SW480 (cell line): Measurements from ENCODE around the gene RBM24.
A peak's percentile ranks its signal among the peaks of the same experiment; 100 is the strongest.
"Not testable (repeated sequence)": the region's sequence is repeated elsewhere in the genome, so short reads cannot be mapped to it uniquely, and the experiment has no call there.

Experiments
- DNase-seq: peaks from one replicate; pipeline ENCODE4 v3.0.0-alpha.2; 2016; ENCODE audit warnings: low spot score

RBM24 gene

DNA sequence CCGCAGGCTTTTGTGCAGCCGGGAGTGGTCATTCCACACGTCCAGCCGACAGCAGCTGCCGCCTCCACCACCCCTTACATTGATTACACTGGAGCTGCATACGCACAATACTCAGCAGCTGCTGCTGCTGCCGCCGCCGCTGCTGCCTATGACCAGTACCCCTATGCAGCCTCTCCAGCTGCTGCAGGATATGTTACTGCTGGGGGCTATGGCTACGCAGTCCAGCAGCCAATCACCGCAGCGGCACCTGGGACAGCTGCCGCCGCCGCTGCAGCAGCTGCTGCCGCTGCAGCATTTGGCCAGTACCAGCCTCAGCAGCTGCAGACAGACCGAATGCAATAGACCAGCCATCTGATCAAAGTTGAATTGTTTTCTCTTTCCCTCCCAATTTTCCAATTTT, 10.6 kb downstream of the RBM24 start:
- no peak for DNase-seq

DNA sequence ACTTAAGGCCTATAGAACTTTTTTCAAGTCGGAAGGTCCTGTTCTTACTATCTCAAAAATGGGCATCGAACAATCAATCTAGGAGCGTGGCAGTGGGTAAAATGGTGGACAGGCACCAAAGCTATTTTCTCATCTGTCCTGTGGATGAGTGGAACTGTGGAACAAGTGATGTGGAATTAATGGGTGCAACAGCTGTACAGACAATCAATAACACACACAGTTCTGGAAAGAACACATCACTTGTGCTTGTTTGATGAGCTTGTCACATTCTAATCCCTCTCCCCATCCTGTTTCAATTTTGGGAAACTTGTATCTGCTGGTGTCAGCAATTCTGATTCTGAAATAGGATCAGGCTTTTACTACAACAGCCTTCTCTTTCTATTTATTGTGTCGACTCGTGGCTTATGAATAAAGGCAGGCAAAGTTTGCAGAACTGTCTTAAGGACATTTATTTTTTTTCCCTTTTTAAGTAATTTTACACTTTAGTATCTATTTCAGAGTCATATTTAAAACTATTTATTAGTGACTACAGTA, 11.5 kb downstream of the RBM24 start:
- DNase-seq, result no peak

DNA sequence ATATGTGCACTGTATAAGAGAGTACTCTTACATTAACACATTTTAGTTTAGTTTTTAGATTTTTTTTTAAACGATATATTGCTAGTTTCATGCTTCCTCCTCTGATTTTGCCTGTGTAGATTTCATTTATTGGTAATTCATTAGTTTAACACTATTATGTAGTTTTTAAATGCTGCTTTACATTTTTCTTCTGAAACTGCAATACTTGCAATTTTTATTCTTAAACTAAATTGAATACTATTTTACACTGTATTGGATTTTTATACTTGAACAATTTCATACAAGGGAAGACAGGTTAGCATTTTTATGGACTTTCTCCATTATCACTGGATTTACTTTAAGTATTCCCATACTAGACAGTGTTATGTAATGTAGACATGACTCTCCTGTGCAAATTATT, 12.2 kb downstream of the RBM24 start:
- DNase-seq, result no peak

DNA sequence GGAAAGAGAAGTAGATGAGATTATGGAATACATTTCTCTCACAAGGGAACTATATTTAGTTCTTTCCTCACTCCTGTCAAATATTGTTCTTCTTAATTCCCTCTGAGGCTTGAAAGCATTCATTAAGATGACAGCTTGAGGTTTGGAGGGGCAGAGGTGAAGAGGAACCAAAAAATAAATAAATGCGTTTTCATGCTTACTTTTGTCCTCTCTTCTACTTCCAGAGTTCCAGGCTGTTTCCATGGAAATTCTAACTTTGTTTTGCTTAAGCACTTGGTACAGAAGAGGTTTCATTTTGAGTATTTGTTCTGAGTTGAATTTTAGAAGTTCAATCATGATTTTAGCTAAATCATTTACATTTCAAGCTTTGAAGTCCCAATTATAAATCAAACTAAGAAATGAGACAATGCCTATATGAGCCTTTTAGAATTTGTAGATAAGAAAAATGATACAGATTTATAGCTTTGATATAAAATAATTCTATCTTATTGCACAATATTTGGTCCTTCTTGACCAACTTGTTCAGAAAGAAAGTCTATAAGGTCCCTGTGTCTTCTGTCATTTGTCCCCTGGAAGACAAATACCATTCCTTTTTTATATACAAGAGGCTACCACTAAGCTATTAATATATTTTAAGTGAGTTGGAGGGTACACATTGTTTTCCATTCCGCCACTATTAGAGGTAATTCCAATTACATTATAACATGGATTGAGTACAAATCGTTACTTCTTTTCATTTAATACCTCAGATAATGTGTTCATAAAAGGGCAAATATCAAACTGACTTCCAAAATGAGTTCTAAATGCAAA, 16.3 kb downstream of the RBM24 start:
- no peak for DNase-seq

DNA sequence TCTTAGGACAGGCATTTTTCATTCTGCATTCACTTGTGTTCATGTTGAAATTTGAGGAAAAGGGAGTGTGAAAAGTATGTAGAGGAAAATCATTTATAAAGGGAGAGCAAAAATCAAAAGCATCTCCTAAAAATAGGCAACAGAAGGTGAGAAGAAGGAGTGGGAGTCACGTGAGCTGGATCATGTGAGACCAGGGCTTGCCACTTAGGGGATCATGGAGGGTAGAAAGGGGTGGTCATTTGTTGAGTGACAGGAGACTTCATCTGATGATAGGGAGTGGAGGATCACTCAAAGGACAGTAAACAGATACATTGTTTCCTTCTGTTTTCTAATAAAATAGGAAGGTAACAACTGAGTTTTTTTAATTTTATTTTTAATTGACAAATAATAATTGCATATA, 17.1 kb downstream of the RBM24 start:
- no peak for DNase-seq

DNA sequence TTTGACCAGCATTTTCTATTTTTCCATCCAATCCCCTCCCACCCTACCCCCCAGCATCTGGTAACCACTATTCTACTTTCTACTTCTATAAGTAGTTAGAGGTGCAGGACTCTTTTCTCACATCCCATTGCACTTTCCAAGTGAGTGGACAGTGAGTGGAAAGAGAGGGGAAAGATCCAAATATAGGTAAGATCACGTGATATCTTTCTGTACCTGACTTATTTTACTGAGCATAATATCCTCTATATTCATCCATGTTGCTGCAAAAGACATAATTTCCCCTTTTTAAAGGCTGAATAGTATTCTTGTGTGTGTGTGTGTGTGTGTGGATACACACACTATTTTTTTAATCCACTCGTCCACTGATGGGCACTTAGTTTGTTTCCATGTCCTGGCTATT, 18.1 kb downstream of the RBM24 start:
- no peak for DNase-seq

DNA sequence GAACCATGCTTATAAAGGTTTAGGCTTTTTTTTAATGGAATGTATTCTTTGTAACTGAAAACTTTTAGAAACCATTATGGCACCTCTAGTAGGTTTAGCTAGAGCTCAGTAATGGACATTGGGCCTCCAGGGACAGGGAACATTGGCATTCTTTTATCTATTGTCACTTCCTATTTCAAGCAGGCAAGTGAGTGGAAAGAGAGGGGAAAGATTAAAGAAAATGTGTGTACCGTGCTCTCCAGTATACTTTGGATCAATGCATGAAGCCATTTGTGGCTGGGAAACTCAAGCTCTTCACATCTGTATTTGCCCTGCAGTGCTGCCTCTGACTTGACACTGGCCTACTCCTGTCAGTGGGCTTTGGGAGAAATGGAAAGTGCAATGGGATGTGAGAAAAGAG, 18.6 kb downstream of the RBM24 start:
- no peak for DNase-seq

DNA sequence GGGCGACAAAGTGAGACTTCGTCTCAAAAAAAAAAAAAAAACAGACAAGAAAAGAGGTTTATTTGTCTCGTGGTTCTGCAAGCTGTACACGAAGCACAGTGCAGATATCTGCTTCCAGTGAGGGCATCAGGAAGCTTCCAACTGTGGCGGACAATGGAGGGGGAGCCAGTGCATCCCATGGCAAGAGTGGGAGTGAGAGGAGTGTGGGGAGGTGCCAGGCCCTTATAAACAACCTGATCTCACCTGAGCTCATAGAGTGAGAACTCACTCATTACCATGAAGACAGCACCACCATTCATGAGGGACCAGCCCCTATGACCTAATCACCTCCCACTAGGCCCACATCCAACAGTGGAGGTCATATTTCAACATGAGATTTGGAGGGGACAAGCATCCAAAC, 19.5 kb downstream of the RBM24 start:
- no peak for DNase-seq

DNA sequence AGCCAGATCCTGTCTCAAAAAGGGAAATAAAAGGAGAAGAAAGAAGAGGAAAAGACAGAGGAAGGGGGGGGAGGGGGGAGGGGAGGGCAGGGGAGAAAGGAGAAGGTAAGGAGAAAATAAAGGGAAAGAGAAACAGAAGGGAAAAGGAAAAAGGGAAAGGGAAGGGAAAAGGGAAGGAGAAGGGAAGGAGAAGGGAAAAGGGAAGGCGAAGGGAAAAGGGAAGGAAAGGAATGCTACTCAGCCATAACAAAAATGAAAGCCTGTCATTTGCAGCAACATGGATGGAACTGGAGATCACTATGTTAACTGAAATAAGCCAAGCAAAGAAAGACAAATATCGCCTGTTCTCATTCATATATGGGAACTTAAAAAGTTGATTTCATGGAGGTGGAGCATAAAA, 22.3 kb downstream of the RBM24 start:
- no peak for DNase-seq

DNA sequence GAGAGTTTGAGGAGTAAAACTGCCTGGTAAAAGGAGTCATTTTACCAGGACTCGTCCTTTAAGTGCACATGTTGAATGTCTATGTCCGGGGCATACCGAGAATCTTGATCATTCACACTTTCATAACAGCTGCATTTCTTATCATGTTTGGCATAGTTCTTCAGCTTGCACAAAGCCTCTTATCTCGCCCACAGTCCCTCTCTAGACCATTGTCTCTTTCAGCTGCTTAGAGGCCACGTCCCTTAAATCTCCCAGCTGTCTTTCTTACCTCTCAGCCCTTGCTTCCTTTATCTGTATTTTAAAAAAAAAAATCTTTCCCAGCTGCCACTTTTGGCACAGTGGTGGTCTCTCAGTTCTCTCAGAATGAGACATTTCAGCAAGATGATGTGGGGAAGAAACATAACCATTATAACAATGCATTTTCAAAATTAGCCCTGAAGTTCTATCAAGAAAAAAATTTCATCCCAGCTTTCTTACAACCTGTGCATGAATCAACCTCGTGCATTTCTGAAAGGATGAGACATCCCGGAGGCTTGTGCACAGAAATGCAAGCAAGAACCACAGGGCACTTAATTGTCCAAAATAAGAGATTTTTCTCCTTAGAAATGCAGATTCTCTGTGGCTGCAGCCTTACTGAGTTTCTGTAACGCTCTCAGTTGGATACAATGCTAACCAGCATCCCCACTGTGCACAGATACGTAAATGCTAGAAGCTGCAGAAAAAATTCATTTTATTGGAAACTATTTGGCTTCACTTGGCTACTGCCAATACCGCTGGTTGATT, 24.2 kb downstream of the RBM24 start:
- no peak for DNase-seq

DNA sequence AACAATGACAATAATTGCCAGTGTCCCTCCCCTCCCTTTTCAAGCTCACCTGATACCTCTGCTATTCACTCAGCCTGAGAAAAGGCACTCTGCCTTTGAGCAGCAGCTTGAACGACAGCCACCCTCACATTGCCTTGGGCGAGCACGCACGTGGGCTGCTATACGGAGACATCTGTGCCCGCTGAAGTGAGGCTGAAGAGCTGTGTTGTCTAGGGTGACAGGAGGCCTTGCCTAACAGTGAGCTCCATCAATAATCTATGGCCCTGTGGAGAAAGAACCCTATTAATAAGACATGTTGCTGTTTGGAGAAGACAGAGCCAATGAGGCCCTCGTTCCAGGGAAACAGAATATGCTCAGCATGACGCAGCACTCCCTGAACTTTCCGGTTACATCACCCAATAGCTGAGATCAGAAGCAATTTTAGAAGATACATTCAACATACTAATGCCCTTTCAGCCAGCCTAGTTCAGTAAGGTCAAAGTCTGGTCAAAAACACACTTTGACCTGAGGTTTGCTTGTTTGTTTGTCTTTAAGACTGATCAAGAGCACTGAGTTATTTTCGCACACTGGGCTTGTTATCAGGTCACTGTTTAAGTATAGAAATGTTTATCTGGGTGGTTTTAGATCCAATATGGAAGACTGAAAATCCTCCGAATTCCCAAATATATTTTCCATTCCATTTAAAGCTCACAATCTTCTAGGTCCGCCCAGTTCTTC, 30.6 kb downstream of the RBM24 start:
- peak; percentile 54 for DNase-seq

DNA sequence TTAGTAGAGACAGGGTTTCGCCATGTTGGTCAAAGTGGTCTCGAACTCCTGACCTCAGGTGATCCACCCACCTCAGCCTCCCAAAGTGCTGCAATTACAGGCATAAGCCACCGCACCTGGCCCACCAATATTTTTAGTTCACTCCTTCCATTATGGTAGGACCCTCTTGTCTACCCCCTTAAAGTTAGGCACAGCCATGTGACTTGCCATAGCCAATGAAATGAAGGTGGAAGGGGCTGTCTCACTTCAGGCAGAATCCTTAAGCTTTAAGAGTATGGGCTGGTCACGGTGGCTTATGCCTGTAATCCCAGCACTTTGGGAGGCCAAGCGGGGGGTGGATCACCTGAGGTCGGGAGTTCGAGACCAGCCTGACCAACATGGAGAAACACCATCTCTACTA, 32.1 kb downstream of the RBM24 start:
- DNase-seq, result not testable (repeated sequence)

DNA sequence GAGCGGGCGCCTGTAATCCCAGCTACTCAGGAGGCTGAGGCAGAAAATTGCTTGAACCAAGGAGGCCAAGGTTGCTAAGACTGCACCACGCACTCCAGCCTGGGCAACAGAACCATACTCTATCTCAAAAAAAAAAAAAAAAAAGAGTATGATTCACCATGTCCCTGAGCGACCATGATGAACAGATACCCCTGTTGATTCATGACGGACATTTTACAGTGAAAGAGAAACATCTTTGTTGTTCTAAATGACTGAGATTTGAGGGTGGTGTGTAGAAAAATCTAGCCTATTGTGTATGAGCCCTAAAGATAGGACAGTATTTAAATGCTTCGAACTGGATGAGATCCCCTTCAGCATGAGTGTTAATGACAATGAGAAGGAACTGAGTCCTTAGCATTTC, 32.8 kb downstream of the RBM24 start:
- DNase-seq, result no peak

DNA sequence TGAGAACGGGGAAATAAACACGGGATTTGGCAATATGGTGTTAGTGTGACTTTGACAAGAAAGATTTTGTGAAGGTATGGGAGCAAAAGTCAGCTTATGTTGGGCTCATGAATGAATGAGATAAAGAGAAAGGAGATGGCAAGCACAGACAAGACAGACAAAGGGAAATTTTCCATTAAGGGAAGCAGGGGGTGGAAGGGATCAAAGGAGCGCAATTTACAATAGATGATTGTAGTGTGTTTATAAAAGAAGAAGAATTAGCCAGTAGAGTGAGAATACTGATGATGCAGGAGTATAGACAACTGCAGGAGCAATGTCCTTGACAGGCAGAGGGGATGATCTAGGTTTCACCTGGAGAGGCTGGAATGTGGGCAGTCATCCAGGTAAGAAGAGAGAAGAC, 34.1 kb downstream of the RBM24 start:
- DNase-seq, result no peak

DNA sequence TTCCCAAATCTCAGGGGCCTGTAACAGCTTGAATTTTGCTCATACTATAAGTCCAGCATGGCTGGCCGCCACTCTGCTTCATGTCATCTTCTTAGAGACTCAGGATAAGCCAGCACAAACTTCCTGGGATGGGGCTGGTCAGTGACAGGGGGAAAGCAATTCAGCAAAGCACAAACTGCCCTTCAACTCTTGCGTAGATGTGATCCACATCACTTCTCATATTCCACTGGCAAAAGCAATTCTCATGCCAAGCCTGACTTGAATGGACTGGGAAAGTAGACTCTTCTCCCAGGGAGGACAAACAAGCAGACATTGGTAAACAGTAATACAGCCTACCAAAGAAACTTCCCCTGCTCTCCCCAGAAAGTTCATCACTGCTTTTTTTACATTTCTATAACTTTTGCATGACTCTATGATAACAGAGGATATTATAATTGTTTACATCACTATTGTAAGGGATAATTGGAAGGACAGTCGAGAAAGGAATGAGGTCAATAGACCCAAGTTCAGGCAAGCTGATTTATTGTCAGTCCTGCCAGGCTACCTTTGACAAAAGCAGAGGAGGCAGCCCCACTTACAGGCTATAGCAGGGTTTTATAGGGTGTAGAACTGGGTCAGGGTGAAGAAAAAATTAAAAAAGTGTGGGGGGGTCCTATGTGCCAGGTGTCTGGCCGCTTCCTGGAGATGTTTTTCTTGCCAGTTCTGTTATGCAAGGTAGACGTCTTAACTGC, 37.4 kb downstream of the RBM24 start:
- DNase-seq, result no peak

DNA sequence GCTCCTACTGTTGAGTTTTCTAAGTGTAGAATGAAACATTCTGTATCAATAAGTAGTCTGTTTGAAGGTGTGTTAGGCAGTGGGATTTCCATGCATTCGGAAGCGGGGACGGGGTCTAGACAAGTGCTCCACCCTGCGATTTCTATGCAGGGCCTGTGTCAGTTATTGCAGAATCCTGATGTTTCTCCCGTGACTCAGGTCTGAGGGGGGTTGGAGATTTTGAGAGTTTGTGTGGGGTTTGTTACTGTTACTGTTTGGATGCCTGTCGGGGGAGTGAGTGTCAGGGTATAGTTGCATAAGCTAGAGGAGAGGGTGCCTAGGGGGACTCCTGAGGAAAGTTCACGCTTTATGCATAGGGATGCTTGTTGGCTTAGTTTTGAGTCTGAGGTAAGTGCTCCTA, 39.1 kb downstream of the RBM24 start:
- not testable (repeated sequence) for DNase-seq

DNA sequence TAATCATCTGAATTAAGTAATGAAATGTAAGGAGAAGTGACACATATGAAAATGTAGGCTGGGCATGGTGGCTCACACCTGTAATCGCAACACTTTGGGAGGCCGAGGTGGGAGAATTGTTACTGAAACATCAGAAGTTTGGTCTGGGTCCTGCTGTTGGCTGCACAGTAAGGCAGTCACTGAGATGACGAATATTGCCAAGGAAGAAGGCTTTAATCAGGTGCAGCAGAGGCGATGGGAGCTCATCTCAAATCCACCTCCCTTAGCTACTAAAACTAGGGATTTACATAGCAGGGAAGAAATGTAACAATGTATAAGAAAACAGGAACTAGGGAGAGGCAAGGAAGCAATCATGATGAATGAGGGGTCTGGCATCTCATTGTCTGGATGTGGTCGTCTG, 50.1 kb downstream of the RBM24 start:
- DNase-seq, result no peak

DNA sequence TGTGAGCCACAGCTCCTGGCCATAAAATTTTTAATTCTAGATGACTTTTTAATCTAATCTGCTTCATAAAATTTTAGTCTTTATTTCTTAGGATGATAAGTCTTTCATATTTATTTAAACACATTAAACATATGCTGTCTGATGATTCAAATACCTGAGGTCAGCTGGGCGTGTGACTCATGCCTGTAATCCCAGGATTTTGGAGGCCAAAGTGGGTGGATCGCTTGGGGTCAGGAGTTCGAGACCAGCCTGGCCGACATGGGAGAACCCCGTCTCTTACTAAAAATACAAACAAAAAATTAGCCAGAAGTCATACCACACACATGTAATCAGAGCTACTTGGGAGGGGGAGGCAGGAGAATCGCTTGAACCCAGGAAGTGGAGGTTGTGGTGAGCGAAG, 53.1 kb downstream of the RBM24 start:
- DNase-seq, result no peak

DNA sequence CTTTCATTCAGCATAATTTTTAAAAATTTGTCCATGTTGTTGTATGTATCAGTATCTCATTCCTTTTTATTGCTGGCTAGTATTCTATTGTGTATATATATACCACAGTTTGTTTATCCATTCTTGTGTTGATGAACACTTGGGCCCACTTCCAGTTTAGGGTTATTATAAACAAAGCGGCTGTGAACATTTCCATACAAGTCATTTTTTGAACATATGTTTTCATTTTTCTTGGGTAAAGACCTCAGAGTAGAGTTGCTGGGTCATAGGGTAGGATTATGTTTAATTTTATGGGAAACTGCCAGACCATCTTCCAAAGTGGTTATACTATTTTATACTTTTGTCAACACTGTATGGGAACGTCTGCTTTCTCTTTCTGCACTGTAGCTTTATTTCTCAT, 55.3 kb downstream of the RBM24 start:
- no peak for DNase-seq

DNA sequence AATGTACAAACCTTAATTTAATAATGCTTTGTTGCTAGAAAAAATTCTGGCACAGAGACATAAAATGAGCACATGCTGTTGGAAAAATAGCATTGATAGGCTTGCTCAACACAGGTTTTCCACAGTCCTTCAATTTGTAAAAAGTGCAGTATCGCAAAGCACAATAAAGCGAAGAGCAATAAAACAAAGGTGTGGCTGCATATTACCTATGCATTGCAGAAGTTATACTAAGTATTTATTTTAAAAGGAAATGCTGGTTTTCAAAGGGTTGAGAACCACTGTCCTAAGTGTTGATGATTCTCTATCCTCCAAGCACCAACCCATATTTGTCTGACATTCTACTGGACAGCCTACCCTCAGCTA, 58.1 kb downstream of the RBM24 start:
- DNase-seq, result no peak

DNA sequence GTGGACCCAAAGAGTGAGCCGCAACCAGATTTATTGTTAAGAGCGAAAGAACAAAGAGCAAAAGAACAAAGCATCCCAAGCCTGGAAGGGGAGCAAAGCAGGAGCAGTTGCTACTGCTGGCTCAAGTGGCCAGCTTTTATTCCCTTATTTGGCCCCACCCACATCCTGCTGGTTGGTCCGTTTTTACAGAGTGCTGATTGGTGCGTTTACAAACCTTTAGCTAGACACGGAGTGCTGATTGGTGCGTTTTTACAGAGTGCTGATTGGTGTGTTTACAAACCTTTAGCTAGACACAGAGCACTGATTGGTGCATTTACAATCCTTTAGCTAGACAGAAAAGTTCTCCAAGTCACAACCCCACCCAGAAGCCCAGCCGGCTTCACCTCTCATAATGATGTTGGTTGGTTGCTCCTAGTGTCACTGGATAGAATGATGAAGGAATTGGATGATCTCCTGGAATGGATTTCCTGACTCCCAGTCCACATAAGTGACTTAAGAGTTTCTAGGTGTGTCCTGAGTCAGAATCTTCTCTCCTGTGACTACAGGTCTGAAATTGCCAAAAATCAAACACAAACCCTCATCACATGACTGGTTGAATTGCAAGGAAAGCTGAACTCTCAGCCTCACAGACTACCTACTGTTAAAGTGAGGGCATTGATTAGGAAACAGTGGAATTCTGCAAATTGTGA, 60.1 kb downstream of the RBM24 start:
- DNase-seq, result no peak

DNA sequence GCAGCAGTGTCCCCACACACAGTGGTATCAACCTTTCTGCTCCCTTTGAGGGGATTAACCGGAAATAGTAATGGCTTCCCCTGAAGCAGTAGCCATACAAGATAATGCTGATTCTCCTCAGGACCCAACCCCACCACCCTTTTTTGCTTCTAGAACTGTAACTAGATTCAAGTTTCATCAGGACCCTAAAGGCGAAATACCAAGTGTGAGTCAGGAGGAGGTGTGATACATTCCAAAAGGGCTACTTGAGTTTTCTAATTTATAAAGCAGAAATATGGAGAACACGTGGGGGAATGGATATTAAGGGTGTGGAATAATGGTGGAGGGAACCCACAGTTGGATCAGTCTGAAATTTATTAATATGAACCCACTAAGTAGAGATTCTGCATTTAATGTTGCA, 60.7 kb downstream of the RBM24 start:
- no peak for DNase-seq
